Inflammatory macrophage treated with lipopolysaccharide for 1 hour (primary cell): ENCODE measurements around the gene WWC2.

Source experiments
- DNase-seq, 2 donors: peaks; one replicate each; pipeline ENCODE4 v3.0.0-alpha.2; 2020 to 2022

The WWC2 gene

GRCh38 chr4:183098723-183099536, at the start of gene WWC2:
TSS of gene WWC2 (plus strand) at chr4:183099257. CDS start at chr4:183099492, 235 bp downstream.
- peak; percentile 66 to 78 for DNase-seq

- DNase-seq, result no peak
Observed at GRCh38 chr4:183053681-183054080, 45.4 kb upstream of the WWC2 start.

- DNase-seq, result no peak
Observed at GRCh38 chr4:183057255-183057654, 41.8 kb upstream of the WWC2 start.

GRCh38 chr4:183059797-183060196, 39.3 kb upstream of the WWC2 start:
- no peak for DNase-seq

- no peak for DNase-seq
Observed at GRCh38 chr4:183068502-183068901, 30.6 kb upstream of the WWC2 start.

- DNase-seq, result no peak
Observed at GRCh38 chr4:183071222-183071621, 27.8 kb upstream of the WWC2 start.

GRCh38 chr4:183072176-183072575, 26.9 kb upstream of the WWC2 start:
- DNase-seq, result no peak

- no peak for DNase-seq
Observed at GRCh38 chr4:183073838-183074145, 25.3 kb upstream of the WWC2 start.

GRCh38 chr4:183074288-183074990, 24.6 kb upstream of the WWC2 start:
- DNase-seq, result no peak

GRCh38 chr4:183078634-183079033, 20.4 kb upstream of the WWC2 start:
- no peak for DNase-seq

- no peak for DNase-seq
Observed at GRCh38 chr4:183080372-183081115, 18.5 kb upstream of the WWC2 start.

- no peak for DNase-seq
Observed at GRCh38 chr4:183081116-183081469, 18.0 kb upstream of the WWC2 start.

- no peak for DNase-seq
Observed at GRCh38 chr4:183082053-183082452, 17.0 kb upstream of the WWC2 start.

GRCh38 chr4:183094393-183095198, 4.5 kb upstream of the WWC2 start:
- DNase-seq, result no peak

- no peak for DNase-seq
Observed at GRCh38 chr4:183095199-183095512, 3.9 kb upstream of the WWC2 start.

- DNase-seq, result no peak
Observed at GRCh38 chr4:183096276-183096965, 2.6 kb upstream of the WWC2 start.

GRCh38 chr4:183097231-183098018, 1.6 kb upstream of the WWC2 start:
- DNase-seq, result peak in 1 of 2 donors; percentile 3

GRCh38 chr4:183098019-183098722, 886 bp upstream of the WWC2 start:
- peak; percentile 23 to 49 for DNase-seq

- no peak for DNase-seq
Observed at GRCh38 chr4:183099537-183100297, 660 bp downstream of the WWC2 start.

- DNase-seq, result no peak
Observed at GRCh38 chr4:183100298-183100599, 1.2 kb downstream of the WWC2 start.
